GM12864 (cell line): Measurements from ENCODE around the gene MRNIP.

Source experiments
- DNase-seq: peaks from one replicate; pipeline ENCODE4 v3.0.0-alpha.2; 2011; ENCODE audit warnings: low read depth
- H3K4me3 ChIP-seq: 2 replicates; pipeline ENCODE4 v1.5.1; 2011; ENCODE audit warnings: mild to moderate bottlenecking, low read depth, low read length, control low read depth
- CTCF ChIP-seq: IDR thresholded peaks from 2 replicates; pipeline ENCODE4 v1.5.1; 2011; ENCODE audit warnings: low read depth, mild to moderate bottlenecking, moderate library complexity, low read length, control low read depth, inconsistent platforms; ENCODE audit errors: missing control alignments

The MRNIP gene

GRCh38 chr5:179866241-179867078 is 7.8 kb upstream of the MRNIP start:
- no peak overlapping the region for H3K4me3 ChIP-seq
- TF ChIP-seq CTCF = peak; percentile 49
- DNase-seq = no peak

GRCh38 chr5:179865491-179866240 is 7.0 kb upstream of the MRNIP start:
- no peak overlapping the region for H3K4me3 ChIP-seq
- no peak for TF ChIP-seq CTCF
- DNase-seq = no peak

- no peak for TF ChIP-seq CTCF
These were observed 6.1 kb upstream of the MRNIP start for GRCh38 chr5:179864686-179865085.

GRCh38 chr5:179863449-179864085 is 5.0 kb upstream of the MRNIP start:
- no peak overlapping the region for H3K4me3 ChIP-seq
- DNase-seq = no peak
- TF ChIP-seq CTCF = no peak

More at GRCh38 chr5:179864686-179865085, 6.1 kb upstream of the MRNIP start:
- no peak for DNase-seq
- H3K4me3 ChIP-seq = no peak overlapping the region

GRCh38 chr5:179862891-179863290 is 4.3 kb upstream of the MRNIP start:
- TF ChIP-seq CTCF = no peak
- DNase-seq = no peak
- H3K4me3 ChIP-seq = no peak overlapping the region

- TF ChIP-seq CTCF = no peak
- DNase-seq = no peak
- no peak overlapping the region for H3K4me3 ChIP-seq
These were observed 3.7 kb upstream of the MRNIP start for GRCh38 chr5:179862296-179862695.
